Muscle layer of duodenum (tissue), 2 donors: ENCODE results near the gene PLIN1.

ENCODE experiments used
- H3K27ac ChIP-seq: one replicate; pipeline ENCODE4 v1.7.0; 2013; ENCODE audit warnings: mild to moderate bottlenecking, low read length
- H3K27me3 ChIP-seq: one replicate; pipeline ENCODE4 v1.7.0; 2013; ENCODE audit warnings: low read depth, mild to moderate bottlenecking, control low read depth, low read length
- H3K36me3 ChIP-seq, 2 donors: one replicate each; pipeline ENCODE4 v1.7.0; 2013; ENCODE audit warnings: low read length in 2 of 2, control low read depth in 1 of 2, mild to moderate bottlenecking in 1 of 2; ENCODE audit not compliant: insufficient read depth in 2 of 2, control insufficient read depth in 1 of 2
- H3K4me1 ChIP-seq, 2 donors: one replicate each; pipeline ENCODE4 v1.7.0; 2013; ENCODE audit warnings: low read length in 2 of 2, mild to moderate bottlenecking in 2 of 2, control low read depth in 1 of 2, moderate library complexity in 1 of 2; ENCODE audit not compliant: insufficient read depth in 2 of 2, control insufficient read depth in 1 of 2
- H3K4me3 ChIP-seq, 2 donors: one replicate each; pipeline ENCODE4 v1.7.0; 2013; ENCODE audit warnings: low read length in 2 of 2, low read depth in 1 of 2, mild to moderate bottlenecking in 1 of 2
- H3K9me3 ChIP-seq, 2 donors: one replicate each; pipeline ENCODE4 v1.7.0; 2013; ENCODE audit warnings: low read length in 2 of 2, control low read depth in 1 of 2, mild to moderate bottlenecking in 1 of 2; ENCODE audit not compliant: control insufficient read depth in 1 of 2
- donor health status: healthy.

The PLIN1 gene

DNA sequence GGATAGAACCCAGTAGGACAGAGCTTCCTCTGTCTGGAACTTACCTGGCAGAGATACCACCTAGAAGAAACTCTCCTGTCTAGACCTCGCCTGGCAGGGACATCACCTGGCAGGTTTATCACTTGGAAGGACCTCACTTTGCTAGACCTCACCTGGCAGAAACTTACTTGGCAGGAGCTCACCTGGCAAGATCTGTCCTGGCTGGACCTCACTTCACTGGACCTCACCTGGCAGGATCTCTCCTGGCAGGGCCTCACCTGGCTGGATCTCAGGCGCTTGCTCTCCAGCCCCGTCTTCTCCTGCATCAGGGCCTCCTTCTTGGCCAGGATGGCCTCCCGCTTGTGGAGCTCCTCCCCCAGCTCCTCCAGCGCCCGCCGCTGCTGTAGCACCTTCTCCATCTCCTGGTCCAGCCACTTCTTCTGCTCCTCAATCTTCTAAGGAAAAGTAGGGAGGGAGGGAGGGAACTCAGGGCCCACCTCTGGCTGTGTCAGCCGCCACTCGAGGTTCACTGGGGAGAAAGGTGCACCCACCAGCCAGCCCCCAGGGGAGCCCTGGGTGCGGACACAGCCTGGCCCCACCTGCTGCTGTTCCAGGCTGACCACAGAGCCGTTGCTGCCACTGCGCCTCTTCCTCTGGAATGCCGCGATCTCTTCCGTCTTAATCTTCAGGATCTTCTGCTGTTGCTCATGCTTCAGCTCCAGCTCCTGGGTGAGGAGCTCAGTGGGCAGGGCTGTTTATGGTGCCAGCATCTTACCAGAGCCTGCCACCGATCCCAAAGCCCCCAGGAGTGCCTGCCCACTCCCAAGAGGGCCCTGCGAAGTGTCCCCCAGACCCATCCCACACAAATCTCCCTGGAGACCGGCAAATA is 46.4 kb downstream of the PLIN1 start:
- H3K9me3 ChIP-seq: no peaks in the 10 kb centered on the region
- H3K27ac ChIP-seq: no peak overlapping the region
- peaks cover 21 to 55% of the 10 kb centered on the region in 2 donors for H3K36me3 ChIP-seq
- H3K27me3 ChIP-seq: no peaks in the 10 kb centered on the region
- H3K4me3 ChIP-seq: no peak overlapping the region
- no peaks in the 10 kb centered on the region for H3K4me1 ChIP-seq

DNA sequence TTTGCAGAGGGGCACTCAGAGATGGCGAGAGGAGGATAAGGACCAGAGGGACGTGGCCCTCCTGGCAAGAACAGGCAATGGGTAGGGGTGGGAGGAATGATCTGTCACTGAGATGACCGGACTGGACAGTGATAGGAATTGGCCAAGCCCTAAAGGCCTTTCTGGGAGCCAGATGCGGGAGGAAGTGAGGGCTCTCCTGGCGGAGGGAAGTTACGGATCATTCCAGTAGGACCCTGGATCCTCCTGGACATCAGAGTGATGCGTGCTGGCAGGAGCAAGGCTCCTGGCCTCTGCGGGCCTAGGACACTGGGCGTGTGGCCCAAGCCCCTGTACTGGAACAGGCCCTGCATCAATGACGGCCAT is 47.3 kb downstream of the PLIN1 start:
- Histone ChIP-seq H3K27ac (no peak overlapping the region), H3K36me3 (peaks cover 21 to 62% of the 10 kb centered on the region in 2 donors), H3K9me3 (no peaks in the 10 kb centered on the region), H3K4me1 (no peaks in the 10 kb centered on the region), H3K27me3 (no peaks in the 10 kb centered on the region), H3K4me3 (no peak overlapping the region)

DNA sequence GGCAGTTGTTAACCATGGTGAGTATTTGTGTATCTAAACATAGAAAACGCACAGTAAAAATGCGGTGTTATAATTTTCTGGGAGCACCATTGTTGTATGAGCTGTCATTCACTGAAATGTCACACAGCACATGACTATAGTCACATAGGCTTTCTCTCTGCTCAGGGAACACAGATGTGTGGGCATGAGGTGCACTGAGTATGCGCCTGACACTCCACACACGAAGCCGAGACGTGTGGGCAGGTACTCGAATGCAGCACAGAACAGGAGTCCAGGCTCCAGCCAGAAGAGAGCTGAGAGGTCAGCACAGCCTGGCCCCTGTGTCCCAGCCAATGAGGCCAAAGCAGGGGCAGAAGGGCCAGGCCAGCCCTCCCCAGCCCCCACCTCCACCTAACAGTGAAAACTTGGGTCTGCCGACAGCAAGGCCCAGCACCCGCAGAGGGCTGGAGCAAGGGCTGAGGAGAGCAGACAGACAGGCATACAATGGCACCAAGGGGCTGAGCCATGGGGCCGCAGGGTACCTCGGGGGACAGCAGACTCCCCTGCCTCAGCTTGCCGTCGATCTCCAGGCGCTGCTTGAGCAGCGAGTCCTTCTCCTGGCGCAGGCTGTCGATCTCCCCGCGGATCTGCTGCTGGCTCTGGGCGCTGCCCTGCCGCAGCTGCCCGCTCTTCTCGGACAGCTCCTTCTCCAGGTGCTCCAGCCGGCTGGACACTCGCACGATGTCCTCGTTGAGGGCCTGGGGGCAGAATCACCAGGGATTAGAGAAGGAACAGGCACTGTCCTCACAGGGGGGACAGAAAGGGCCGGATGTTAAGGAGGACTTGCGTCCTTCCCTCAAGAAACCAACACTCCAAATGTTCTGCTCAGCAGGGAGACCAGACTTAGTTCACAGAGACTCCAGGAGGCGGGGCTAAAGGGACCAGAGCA is 47.9 kb downstream of the PLIN1 start:
- H3K4me1 ChIP-seq: no peaks in the 10 kb centered on the region
- peaks cover 25 to 65% of the 10 kb centered on the region in 2 donors for H3K36me3 ChIP-seq

DNA sequence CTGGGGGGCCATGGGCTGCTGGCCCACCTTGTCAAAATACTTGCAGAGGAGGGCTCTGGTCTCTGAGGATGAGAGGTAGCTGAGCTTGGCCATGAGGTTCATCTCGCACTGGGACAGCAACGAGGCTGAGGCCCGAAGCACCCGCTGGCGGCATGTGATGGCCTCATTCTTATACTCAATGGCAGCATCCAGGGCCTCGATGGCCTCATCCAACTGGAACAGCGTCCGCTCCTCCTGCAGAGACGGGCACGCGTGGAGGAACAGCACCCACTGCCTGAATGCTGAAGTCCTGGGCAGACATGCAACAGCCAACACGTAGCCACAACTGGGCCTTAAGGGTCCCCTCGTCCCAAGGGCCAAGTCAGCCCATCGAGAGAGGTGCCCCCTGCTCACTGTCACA is 48.9 kb downstream of the PLIN1 start:
- no peak overlapping the region for H3K4me3 ChIP-seq
- no peaks in the 10 kb centered on the region for H3K4me1 ChIP-seq
- H3K9me3 ChIP-seq: no peaks in the 10 kb centered on the region
- peaks cover 26 to 74% of the 10 kb centered on the region in 2 donors for H3K36me3 ChIP-seq
- no peaks in the 10 kb centered on the region for H3K27me3 ChIP-seq
- no peak overlapping the region for H3K27ac ChIP-seq

More for the DNA sequence above, 47.9 kb downstream of the PLIN1 start:
- H3K27ac ChIP-seq: no peak overlapping the region
- no peaks in the 10 kb centered on the region for H3K27me3 ChIP-seq
- no peak overlapping the region for H3K4me3 ChIP-seq
- no peaks in the 10 kb centered on the region for H3K9me3 ChIP-seq

DNA sequence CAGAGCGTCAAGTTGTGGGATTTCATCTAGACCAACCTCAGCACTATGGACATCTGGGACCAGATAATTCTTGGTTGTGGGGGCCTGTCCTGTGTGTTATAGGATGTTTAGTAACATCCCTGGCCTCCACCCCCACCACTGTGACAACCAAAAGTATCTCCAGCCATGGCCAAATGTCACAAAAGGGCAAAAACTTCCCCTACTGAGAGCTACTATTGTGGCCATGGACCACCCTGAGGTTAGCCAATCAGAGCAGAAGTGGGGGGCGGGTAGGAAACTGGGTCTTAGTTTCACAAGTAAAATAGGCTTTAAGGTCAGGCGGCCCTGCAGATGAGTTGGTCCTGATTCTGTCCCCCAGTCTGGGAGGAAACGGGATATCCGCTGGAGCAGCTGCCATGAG is 49.3 kb downstream of the PLIN1 start:
- H3K36me3 ChIP-seq: peaks cover 26 to 78% of the 10 kb centered on the region in 2 donors
- no peak overlapping the region for H3K27ac ChIP-seq
- H3K27me3 ChIP-seq: no peaks in the 10 kb centered on the region
- no peaks in the 10 kb centered on the region for H3K4me1 ChIP-seq
- no peaks in the 10 kb centered on the region for H3K9me3 ChIP-seq
- H3K4me3 ChIP-seq: no peak overlapping the region

DNA sequence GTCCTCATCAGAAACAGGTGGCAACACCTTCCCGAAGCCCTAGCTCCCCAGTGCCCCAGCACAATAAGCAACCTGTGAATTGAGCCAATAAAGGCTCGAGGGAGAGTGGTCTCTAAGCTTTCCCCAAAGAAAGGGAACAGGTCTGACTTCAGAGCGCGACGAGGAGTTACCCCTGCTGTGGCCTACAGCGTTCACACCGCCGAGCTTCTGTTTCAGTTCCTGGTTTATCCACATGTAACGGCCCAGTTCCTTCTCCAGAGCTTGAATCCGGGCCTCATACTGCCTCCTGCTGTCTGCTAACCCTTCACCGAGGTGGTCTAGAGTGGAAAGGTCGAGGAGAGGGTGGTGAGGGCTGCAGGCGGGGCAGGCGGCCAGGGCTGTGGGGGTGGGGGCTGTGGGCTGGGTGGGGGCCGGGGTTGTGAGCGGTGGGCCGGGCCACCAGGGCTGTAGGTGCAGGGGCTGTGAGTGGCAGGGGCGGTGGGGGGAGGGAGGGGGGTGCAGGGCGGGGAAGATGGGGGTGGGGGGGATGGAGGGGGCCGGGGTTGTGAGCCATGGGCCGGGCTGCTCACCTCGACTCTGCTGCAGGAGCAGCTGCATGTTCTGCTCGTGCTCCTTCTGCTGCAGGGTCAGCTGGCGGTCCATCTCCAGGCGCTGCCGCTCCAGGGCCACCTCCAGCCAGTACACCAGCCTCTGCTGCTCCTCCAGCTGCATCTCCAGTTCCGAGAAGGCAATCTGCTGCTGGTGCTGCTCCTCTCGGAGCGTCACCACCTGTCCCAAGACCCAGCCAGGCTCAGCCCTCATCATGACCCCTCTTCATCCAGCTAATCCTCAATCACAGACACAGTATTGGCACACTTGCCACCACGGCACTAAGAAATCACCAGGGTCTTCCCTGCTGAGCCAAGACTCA is 50.1 kb downstream of the PLIN1 start:
- H3K27ac ChIP-seq: no peak overlapping the region
- no peaks in the 10 kb centered on the region for H3K27me3 ChIP-seq
- peaks cover 26 to 82% of the 10 kb centered on the region in 2 donors for H3K36me3 ChIP-seq
- H3K4me1 ChIP-seq: no peaks in the 10 kb centered on the region
- H3K4me3 ChIP-seq: no peak overlapping the region
- H3K9me3 ChIP-seq: no peaks in the 10 kb centered on the region

DNA sequence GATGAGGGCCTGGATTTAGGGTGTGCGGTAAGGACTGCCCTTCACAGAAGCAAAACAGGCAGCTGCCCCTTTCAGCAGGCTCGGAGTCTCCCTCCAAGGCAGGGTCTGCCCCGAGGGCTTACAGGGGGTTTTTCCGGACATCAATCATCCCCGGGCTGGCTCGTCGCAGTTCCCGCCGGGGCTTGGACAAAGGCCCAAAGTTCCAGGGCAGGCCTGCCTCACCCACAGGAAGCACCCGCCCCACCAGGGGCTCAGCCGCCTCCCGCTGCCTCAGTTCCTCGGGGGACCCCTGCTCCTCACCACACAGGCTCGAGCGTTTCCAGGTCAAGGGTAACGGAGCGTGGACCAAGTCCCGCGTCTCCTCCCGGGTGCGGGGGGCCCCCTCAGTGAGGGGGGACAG is 50.9 kb downstream of the PLIN1 start:
- Histone ChIP-seq H3K27me3 (no peaks in the 10 kb centered on the region), H3K27ac (no peak overlapping the region), H3K4me3 (no peak overlapping the region), H3K4me1 (no peaks in the 10 kb centered on the region), H3K36me3 (peaks cover 26 to 77% of the 10 kb centered on the region in 2 donors), H3K9me3 (no peaks in the 10 kb centered on the region)

DNA sequence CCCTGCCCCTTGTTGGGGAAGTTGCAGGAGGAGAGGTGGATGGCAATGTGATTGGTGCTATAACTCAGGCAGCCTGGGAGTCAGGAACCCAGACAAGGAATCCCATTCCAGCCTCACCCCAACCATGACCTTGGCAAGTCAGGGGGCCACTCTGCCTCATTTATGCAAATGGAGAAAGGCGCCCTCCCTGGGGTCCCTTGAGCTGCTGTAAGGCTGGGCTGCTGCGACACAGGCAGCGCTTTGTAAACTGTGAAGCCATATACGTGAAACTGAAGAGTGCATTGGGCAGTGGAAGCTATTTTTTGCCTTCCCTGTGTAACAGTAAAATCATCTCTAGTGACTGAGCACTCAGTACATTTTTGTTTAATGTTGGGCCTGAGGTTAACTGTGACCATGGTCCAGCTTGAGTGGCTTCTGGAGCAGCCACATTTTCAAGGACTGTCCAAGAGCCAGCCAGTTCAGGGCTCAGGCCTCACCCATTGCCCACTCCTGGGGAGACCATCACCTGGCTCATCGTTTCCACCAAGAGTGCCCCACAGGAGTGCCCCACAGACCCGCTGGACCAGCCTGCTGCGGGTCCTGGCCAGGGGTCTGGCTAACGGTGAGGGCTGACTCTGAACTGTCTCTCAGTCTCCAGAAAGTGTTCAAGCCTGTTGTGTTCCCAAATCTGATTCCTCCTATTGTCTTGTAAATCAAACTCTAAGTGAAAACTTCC is 51.8 kb downstream of the PLIN1 start:
- H3K4me3 ChIP-seq: no peak overlapping the region
- H3K27ac ChIP-seq: no peak overlapping the region
- no peaks in the 10 kb centered on the region for H3K4me1 ChIP-seq
- no peaks in the 10 kb centered on the region for H3K9me3 ChIP-seq
- peaks cover 25 to 69% of the 10 kb centered on the region in 2 donors for H3K36me3 ChIP-seq
- no peaks in the 10 kb centered on the region for H3K27me3 ChIP-seq

DNA sequence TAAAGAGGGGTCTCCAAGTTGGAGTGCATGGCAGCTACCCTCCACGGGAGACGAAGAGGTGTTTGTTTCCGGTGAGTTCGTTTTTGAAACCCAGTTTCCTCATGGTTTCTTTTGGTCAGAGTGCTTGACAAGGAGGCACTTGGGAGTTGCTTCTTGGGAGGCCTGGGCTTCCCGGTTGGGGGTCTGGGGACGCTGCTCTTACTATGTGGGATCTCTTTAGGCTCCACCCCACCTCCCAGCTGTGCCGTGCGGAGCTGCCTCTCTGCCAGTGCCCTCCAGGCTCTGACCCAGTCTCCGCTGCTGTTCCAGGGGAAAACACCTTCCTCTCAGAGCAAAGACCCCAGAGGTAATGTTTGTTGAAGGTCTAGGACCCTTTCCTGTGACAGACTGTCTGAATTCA is 53.5 kb downstream of the PLIN1 start:
- peaks cover 13 to 52% of the 10 kb centered on the region in 2 donors for H3K36me3 ChIP-seq

DNA sequence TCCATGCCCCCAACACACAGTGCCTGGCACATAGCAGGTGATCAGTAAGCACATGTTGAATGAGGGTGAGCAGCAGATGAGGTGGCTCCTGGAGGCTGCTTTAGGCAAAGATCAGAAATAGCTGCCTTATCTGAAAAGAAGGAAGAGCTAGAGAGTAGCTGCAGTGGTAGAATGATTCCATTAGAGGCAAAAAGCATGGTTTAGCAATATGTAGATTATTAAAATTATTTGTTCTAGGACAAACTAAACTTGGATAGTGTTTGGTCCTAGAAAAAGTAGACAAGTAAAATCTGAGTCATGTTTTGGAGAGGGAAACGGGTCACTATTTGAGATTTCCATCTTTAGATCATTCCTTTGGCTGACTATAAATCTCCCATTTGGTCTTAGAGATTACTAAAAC is 56.0 kb downstream of the PLIN1 start:
- no peaks in the 10 kb centered on the region for H3K4me1 ChIP-seq
- no peaks in the 10 kb centered on the region for H3K27me3 ChIP-seq
- H3K27ac ChIP-seq: no peak overlapping the region
- no peak overlapping the region for H3K4me3 ChIP-seq
- H3K9me3 ChIP-seq: no peaks in the 10 kb centered on the region
- peaks cover 5 to 30% of the 10 kb centered on the region in 2 donors for H3K36me3 ChIP-seq

More for the DNA sequence above, 53.5 kb downstream of the PLIN1 start:
- no peak overlapping the region for H3K27ac ChIP-seq
- H3K9me3 ChIP-seq: no peaks in the 10 kb centered on the region
- H3K27me3 ChIP-seq: no peaks in the 10 kb centered on the region
- no peak overlapping the region for H3K4me3 ChIP-seq
- no peaks in the 10 kb centered on the region for H3K4me1 ChIP-seq
